HUDEP-2 (cell line): Measurements from ENCODE around the gene ZNF366.

Experiments
- DNase-seq, 76 experiments: peaks; one replicate each; lab custom pipeline; 2025; ENCODE audit not compliant: unreplicated experiment in 76 of 76; lab: John Stamatoyannopoulos, UW

ZNF366 gene

GRCh38 chr5:72467461-72467860 is 39.7 kb downstream of the ZNF366 start:
- DNase-seq = no peak

- DNase-seq = no peak
These were observed 41.3 kb downstream of the ZNF366 start for GRCh38 chr5:72465601-72466563.

- DNase-seq = no peak
These were observed 42.1 kb downstream of the ZNF366 start for GRCh38 chr5:72465066-72465465.

GRCh38 chr5:72464071-72464470 is 43.1 kb downstream of the ZNF366 start:
- no peak for DNase-seq

GRCh38 chr5:72463449-72464052 is 43.7 kb downstream of the ZNF366 start:
- no peak for DNase-seq

- no peak for DNase-seq
These were observed 46.8 kb downstream of the ZNF366 start for GRCh38 chr5:72460413-72460812.

GRCh38 chr5:72459913-72460312 is 47.3 kb downstream of the ZNF366 start:
- no peak for DNase-seq

- DNase-seq = no peak
These were observed 48.0 kb downstream of the ZNF366 start for GRCh38 chr5:72459089-72459661.

GRCh38 chr5:72458407-72458806 is 48.8 kb downstream of the ZNF366 start:
- DNase-seq = no peak

- no peak for DNase-seq
These were observed 49.7 kb downstream of the ZNF366 start for GRCh38 chr5:72457491-72457890.

- DNase-seq = no peak
These were observed 50.7 kb downstream of the ZNF366 start for GRCh38 chr5:72456391-72457074.

- no peak for DNase-seq
These were observed 51.7 kb downstream of the ZNF366 start for GRCh38 chr5:72455476-72455875.

- DNase-seq = no peak
These were observed 52.2 kb downstream of the ZNF366 start for GRCh38 chr5:72454996-72455395.

GRCh38 chr5:72453246-72453775 is 53.9 kb downstream of the ZNF366 start:
- no peak for DNase-seq

- DNase-seq = no peak
These were observed 54.5 kb downstream of the ZNF366 start for GRCh38 chr5:72452515-72453245.

- DNase-seq = no peak
These were observed 55.3 kb downstream of the ZNF366 start for GRCh38 chr5:72451741-72452505.

GRCh38 chr5:72448368-72448767 is 58.8 kb downstream of the ZNF366 start:
- DNase-seq = no peak

- no peak for DNase-seq
These were observed 59.5 kb downstream of the ZNF366 start for GRCh38 chr5:72447751-72448150.

- no peak for DNase-seq
These were observed 61.2 kb downstream of the ZNF366 start for GRCh38 chr5:72445969-72446368.
